ENCODE results near the gene DYNC2I2.

GRCh38 chr9:128593039-128593438 lies 63.6 kb downstream of the DYNC2I2 start:
- TF ChIP-seq CTCF (IDR thresholded peaks at IDR 0.05) (no peak), POLR2A (IDR thresholded peaks at IDR 0.05) (no peak)

Measured in lower leg skin (tissue), 3 donors.